Measurements from ENCODE around the gene GTF2H4.
"Not testable (repeated sequence)": the region's sequence is repeated elsewhere in the genome, so short reads cannot be mapped to it uniquely, and the experiment has no call there.

- TF ChIP-seq EP300 (conservative IDR thresholded peaks at IDR 0.05; ENCODE audit: poor library complexity, severe bottlenecking); POLR2AphosphoS5 (IDR thresholded peaks at IDR 0.05): not testable (repeated sequence)
Observed at GRCh38 chr6:30907290-30907757, 683 bp upstream of the GTF2H4 start.
